GM23338 (cell line): ENCODE results near the gene CEACAM3. TPM values are rescaled to one million over a fixed set of nuclear protein-coding genes. Genes with fewer than 3 reads are reported as not detected.

Source experiments
- ATAC-seq: fragments of 200-7000 bp; cut with Tn5 transposase; 3 replicates; pipeline ENCODE4 v1.9.1; 2020
- DNase-seq: peaks from one replicate; pipeline ENCODE4 v3.0.0-alpha.2; 2015; ENCODE audit warnings: low spot score
- H2AFZ ChIP-seq: fragments of 200-600 bp; sonication (generic); 2 replicates; pipeline ENCODE4 v1.8.0; 2016; ENCODE audit warnings: antibody characterized with exemption, mild to moderate bottlenecking, moderate library complexity
- H3F3A ChIP-seq: fragments of 200-600 bp; sonication (generic); replicated peaks from 2 replicates; pipeline ENCODE4 v1.8.0; 2017; ENCODE audit warnings: antibody characterized with exemption, mixed run types, low read depth
- H3K27ac ChIP-seq: fragments of 200-600 bp; sonication (generic); 2 replicates; pipeline ENCODE4 v1.6.1; 2016; ENCODE audit warnings: low read depth
- H3K27me3 ChIP-seq: fragments of 200-600 bp; sonication (generic); 2 replicates; pipeline ENCODE4 v1.8.0; 2016; ENCODE audit warnings: mild to moderate bottlenecking, mixed run types, moderate library complexity; ENCODE audit not compliant: insufficient read depth
- H3K36me3 ChIP-seq: fragments of 200-600 bp; sonication (generic); 2 replicates; pipeline ENCODE4 v1.8.0; 2016; ENCODE audit warnings: mild to moderate bottlenecking; ENCODE audit not compliant: insufficient read depth
- H3K4me1 ChIP-seq: fragments of 200-600 bp; sonication (generic); 2 replicates; pipeline ENCODE4 v1.8.0; 2016; ENCODE audit warnings: mild to moderate bottlenecking, moderate library complexity; ENCODE audit not compliant: insufficient read depth
- H3K4me2 ChIP-seq: fragments of 200-600 bp; sonication (generic); 2 replicates; pipeline ENCODE4 v1.7.1; 2017; ENCODE audit warnings: mixed run types
- H3K4me3 ChIP-seq: fragments of 200-600 bp; sonication (generic); 2 replicates; pipeline ENCODE4 v1.6.1; 2016; ENCODE audit warnings: mixed run types
- H3K79me2 ChIP-seq: fragments of 200-600 bp; sonication (generic); replicated peaks from 2 replicates; pipeline ENCODE4 v1.8.0; 2017; ENCODE audit warnings: mild to moderate bottlenecking; ENCODE audit not compliant: insufficient read depth
- H3K9me2 ChIP-seq: fragments of 200-600 bp; sonication (generic); 2 replicates; pipeline ENCODE4 v1.8.0; 2017; ENCODE audit not compliant: insufficient read depth
- H4K20me1 ChIP-seq: fragments of 200-600 bp; sonication (generic); replicated peaks from 2 replicates; pipeline ENCODE4 v1.8.0; 2017; ENCODE audit warnings: mild to moderate bottlenecking; ENCODE audit not compliant: insufficient read depth
- H3K27ac Mint-ChIP-seq: 2 replicates; pipeline ENCODE4 v1.8.0; 2020; ENCODE audit warnings: inconsistent platforms, mild to moderate bottlenecking, moderate library complexity, mixed read lengths
- H3K27me3 Mint-ChIP-seq: 3 replicates; pipeline ENCODE4 v1.8.0; 2022; ENCODE audit warnings: low read depth, mild to moderate bottlenecking, moderate library complexity, mixed read lengths, inconsistent platforms; ENCODE audit not compliant: insufficient read depth, poor library complexity
- H3K36me3 Mint-ChIP-seq: 3 replicates; pipeline ENCODE4 v1.8.0; 2021; ENCODE audit warnings: low read depth, mild to moderate bottlenecking, inconsistent platforms, moderate library complexity, mixed read lengths
- H3K4me1 Mint-ChIP-seq: 3 replicates; pipeline ENCODE4 v1.8.0; 2020; ENCODE audit warnings: mild to moderate bottlenecking, inconsistent platforms, mixed read lengths
- H3K4me3 Mint-ChIP-seq: 3 replicates; pipeline ENCODE4 v1.8.0; 2021; ENCODE audit warnings: moderate library complexity, mild to moderate bottlenecking, inconsistent platforms, mixed read lengths
- H3K9me3 Mint-ChIP-seq: 3 replicates; pipeline ENCODE4 v1.8.0; 2020; ENCODE audit warnings: moderate library complexity, mild to moderate bottlenecking, inconsistent platforms, mixed read lengths
- CREB1 ChIP-seq: fragments of 250-450 bp; sonication (Bioruptor Pico); IDR thresholded peaks from 2 replicates; pipeline ENCODE4 v1.5.0; 2020; ENCODE audit warnings: low read depth, mild to moderate bottlenecking, moderate library complexity
- CTCF ChIP-seq, 2 experiments: fragments of 200-600 bp in 1 of 2; sonication (generic) in 1 of 2; conservative IDR thresholded peaks; 2 replicates each; pipeline versions ENCODE4 v1.5.1 to v1.6.1; 2016 to 2017; ENCODE audit warnings: antibody characterized with exemption in 2 of 2, low read depth in 2 of 2, mild to moderate bottlenecking in 2 of 2, moderate library complexity in 1 of 2
- ETS1 ChIP-seq: IDR thresholded peaks from 2 replicates; pipeline ENCODE4 v1.6.1; 2016; ENCODE audit warnings: antibody characterized with exemption
- EZH2 ChIP-seq: fragments of 200-600 bp; sonication (generic); IDR thresholded peaks from one replicate; pipeline ENCODE4 v1.8.0; 2017; ENCODE audit warnings: antibody characterized with exemption, mild to moderate bottlenecking, low read depth; ENCODE audit not compliant: unreplicated experiment
- EZH2phosphoT487 ChIP-seq: fragments of 200-600 bp; sonication (generic); IDR thresholded peaks from one replicate; pipeline ENCODE4 v1.8.1; 2018; ENCODE audit warnings: antibody characterized with exemption; ENCODE audit not compliant: unreplicated experiment
- JUNB ChIP-seq: IDR thresholded peaks from one replicate; pipeline ENCODE4 v1.6.1; 2016; ENCODE audit warnings: antibody characterized with exemption; ENCODE audit not compliant: unreplicated experiment
- NANOG ChIP-seq: IDR thresholded peaks from 2 replicates; pipeline ENCODE4 v1.6.1; 2016; ENCODE audit warnings: antibody characterized with exemption, borderline replicate concordance
- POLR2AphosphoS5 ChIP-seq: IDR thresholded peaks from 2 replicates; pipeline ENCODE4 v1.6.1; 2016; ENCODE audit warnings: antibody characterized with exemption, low read depth
- REST ChIP-seq: IDR thresholded peaks from one replicate; pipeline ENCODE4 v1.6.1; 2018; ENCODE audit warnings: antibody characterized with exemption; ENCODE audit not compliant: unreplicated experiment
- ZNF331 ChIP-seq: fragments of 250-450 bp; sonication (Bioruptor Pico); IDR thresholded peaks from 2 replicates; pipeline ENCODE4 v1.5.0; 2020; ENCODE audit warnings: low read depth, mild to moderate bottlenecking, moderate library complexity
- polyA plus RNA-seq: library from polyadenylated mRNA; unstranded; fragments of >200 nt; fragmentation: Nextera tagmentation; extraction: Ambion mirVana; gene quantifications from 2 replicates; pipeline ENCODE4 v1.2.1, GENCODE V29; 2016
- total RNA-seq: library from RNA; depleted of rRNA; stranded (reverse); fragments of >200 nt; shearing (Covaris generic); gene quantifications from 2 replicates; pipeline ENCODE4 v1.2.3, GENCODE V29; 2014

CEACAM3 gene
- total and polyA plus RNA-seq, 2 experiments from 2014 or later = not detected

- no peak overlapping the region for H3K27ac Mint-ChIP-seq
- peaks cover 9% of the 10 kb centered on the region for H3K27me3 Mint-ChIP-seq
- Histone ChIP-seq H3K4me3 (no peak overlapping the region), H3K4me2 (no peak overlapping the region), H3K27ac (no peak overlapping the region), H3F3A (no peaks in the 10 kb centered on the region), H3K79me2 (no peaks in the 10 kb centered on the region), H3K27me3 (no peaks in the 10 kb centered on the region), H2AFZ (no peak overlapping the region), H3K36me3 (no peaks in the 10 kb centered on the region), H3K9me2 (0 out of 2 replicates have a peak, but pooled peaks cover 2% of the 10 kb centered on the region), H4K20me1 (no peaks in the 10 kb centered on the region), H3K4me1 (no peaks in the 10 kb centered on the region)
- DNase-seq = no peak
- no peaks in the 10 kb centered on the region for H3K36me3 Mint-ChIP-seq
- no peak for ATAC-seq
- H3K4me3 Mint-ChIP-seq = no peak overlapping the region
- no peak for TF ChIP-seq ZNF331 (CRISPR knock-in tag)
- TF ChIP-seq POLR2AphosphoS5 = no peak
- TF ChIP-seq JUNB = no peak
- TF ChIP-seq REST = no peak
- TF ChIP-seq EZH2phosphoT487 = no peak
- no peak for TF ChIP-seq CTCF (conservative IDR thresholded peaks at IDR 0.05; ENCODE audit: low read depth in 2 of 2)
- TF ChIP-seq EZH2 = no peak
- no peak for TF ChIP-seq NANOG
- TF ChIP-seq ETS1 = no peak
- no peak for TF ChIP-seq CREB1 (CRISPR knock-in tag)
- H3K4me1 Mint-ChIP-seq = no peaks in the 10 kb centered on the region
- no peaks in the 10 kb centered on the region for H3K9me3 Mint-ChIP-seq
These were observed 41.8 kb downstream of the CEACAM3 start for GRCh38 chr19:41837981-41838708.
